Astrocyte of the cerebellum (primary cell): Measurements from ENCODE around the gene RASSF9.

ENCODE experiments used
- DNase-seq: peaks from one replicate; pipeline ENCODE4 v3.0.0-alpha.2; 2011; ENCODE audit warnings: low read depth
- H3K4me3 ChIP-seq: 2 replicates; pipeline ENCODE4 v1.5.1; 2011; ENCODE audit warnings: mild to moderate bottlenecking, low read depth, low read length, moderate library complexity
- CTCF ChIP-seq: IDR thresholded peaks from 2 replicates; pipeline ENCODE4 v1.5.1; 2012; ENCODE audit warnings: low read length, low read depth, moderate library complexity, mild to moderate bottlenecking; ENCODE audit errors: missing control alignments
- in situ Hi-C: cut with HindIII; loops from 2 replicates; pipeline ENCODE4 v1.10.0; 2017; ENCODE audit warnings: low sequenced_read_pairs

RASSF9 gene

GRCh38 chr12:85834378-85834777, 1.8 kb downstream of the RASSF9 start:
- in situ Hi-C loops, result no loop called here
- peak overlapping the region; percentile 58 for H3K4me3 ChIP-seq
- TF ChIP-seq CTCF, result peak; percentile 11
- no peak for DNase-seq

GRCh38 chr12:85833579-85833978, 2.6 kb downstream of the RASSF9 start:
- in situ Hi-C loops, result no loop called here
- H3K4me3 ChIP-seq, result peak overlapping the region; percentile 58
- DNase-seq, result no peak
- no peak for TF ChIP-seq CTCF

- in situ Hi-C loops, result no loop called here
- no peak overlapping the region for H3K4me3 ChIP-seq
- no peak for DNase-seq
- no peak for TF ChIP-seq CTCF
Observed at GRCh38 chr12:85831327-85831990, 4.8 kb downstream of the RASSF9 start.

- DNase-seq, result no peak
- no peak for TF ChIP-seq CTCF
- H3K4me3 ChIP-seq, result no peak overlapping the region
- in situ Hi-C loops, result no loop called here
Observed at GRCh38 chr12:85829391-85829790, 6.8 kb downstream of the RASSF9 start.

GRCh38 chr12:85828576-85828975, 7.6 kb downstream of the RASSF9 start:
- no peak for DNase-seq
- no peak for TF ChIP-seq CTCF
- in situ Hi-C loops, result no loop called here
- no peak overlapping the region for H3K4me3 ChIP-seq

GRCh38 chr12:85825746-85826145, 10.5 kb downstream of the RASSF9 start:
- in situ Hi-C loops, result no loop called here
- H3K4me3 ChIP-seq, result no peak overlapping the region
- no peak for DNase-seq
- TF ChIP-seq CTCF, result no peak
